ENCODE data around the gene ODAD3. TPM values are rescaled to one million over a fixed set of nuclear protein-coding genes. Genes with fewer than 3 reads are reported as not detected.
"Not testable (repeated sequence)": the region's sequence is repeated elsewhere in the genome, so short reads cannot be mapped to it uniquely, and the experiment has no call there.

The ODAD3 gene
- total RNA-seq, 1 donor from 2014 or later: 4.3 TPM

- no peak for DNase-seq
- H3K27me3 ChIP-seq (ENCODE audit: low read depth): no peaks in the 10 kb centered on the region
- intact Hi-C loops (cut with DNase I): no loop called here
- ATAC-seq: no peak
- TF ChIP-seq, protein P1, sequence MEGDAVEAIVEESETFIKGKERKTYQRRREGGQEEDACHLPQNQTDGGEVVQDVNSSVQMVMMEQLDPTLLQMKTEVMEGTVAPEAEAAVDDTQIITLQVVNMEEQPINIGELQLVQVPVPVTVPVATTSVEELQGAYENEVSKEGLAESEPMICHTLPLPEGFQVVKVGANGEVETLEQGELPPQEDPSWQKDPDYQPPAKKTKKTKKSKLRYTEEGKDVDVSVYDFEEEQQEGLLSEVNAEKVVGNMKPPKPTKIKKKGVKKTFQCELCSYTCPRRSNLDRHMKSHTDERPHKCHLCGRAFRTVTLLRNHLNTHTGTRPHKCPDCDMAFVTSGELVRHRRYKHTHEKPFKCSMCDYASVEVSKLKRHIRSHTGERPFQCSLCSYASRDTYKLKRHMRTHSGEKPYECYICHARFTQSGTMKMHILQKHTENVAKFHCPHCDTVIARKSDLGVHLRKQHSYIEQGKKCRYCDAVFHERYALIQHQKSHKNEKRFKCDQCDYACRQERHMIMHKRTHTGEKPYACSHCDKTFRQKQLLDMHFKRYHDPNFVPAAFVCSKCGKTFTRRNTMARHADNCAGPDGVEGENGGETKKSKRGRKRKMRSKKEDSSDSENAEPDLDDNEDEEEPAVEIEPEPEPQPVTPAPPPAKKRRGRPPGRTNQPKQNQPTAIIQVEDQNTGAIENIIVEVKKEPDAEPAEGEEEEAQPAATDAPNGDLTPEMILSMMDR (IDR thresholded peaks at IDR 0.05): no peak
- H3K36me3 ChIP-seq: peaks cover 68% of the 10 kb centered on the region
- no peak overlapping the region for H3K27ac ChIP-seq
- peaks cover 22% of the 10 kb centered on the region for H3K4me1 ChIP-seq
- no peaks in the 10 kb centered on the region for H3K9me3 ChIP-seq
- H3K4me3 ChIP-seq: no peak overlapping the region
Observed at GRCh38 chr19:11437955-11438354, 3.0 kb upstream of the ODAD3 start.

GRCh38 chr19:11435833-11436313 is 952 bp upstream of the ODAD3 start:
- intact Hi-C loops (cut with DNase I): no loop called here
- Histone ChIP-seq H3K9me3 (no peaks in the 10 kb centered on the region), H3K27ac (peak overlapping the region; percentile 87), H3K27me3 (ENCODE audit: low read depth) (no peaks in the 10 kb centered on the region), H3K4me1 (peaks cover 22% of the 10 kb centered on the region), H3K4me3 (peak overlapping the region; percentile 87), H3K36me3 (peaks cover 47% of the 10 kb centered on the region)
- ATAC-seq: no peak
- TF ChIP-seq, protein P1 (IDR thresholded peaks at IDR 0.05): no peak
- no peak for DNase-seq

GRCh38 chr19:11434703-11435056 is 241 bp downstream of the ODAD3 start:
- TF ChIP-seq, protein P1 (IDR thresholded peaks at IDR 0.05): no peak
- Histone ChIP-seq H3K27me3 (ENCODE audit: low read depth) (no peaks in the 10 kb centered on the region), H3K4me1 (peaks cover 22% of the 10 kb centered on the region), H3K27ac (peak overlapping the region; percentile 87), H3K9me3 (no peaks in the 10 kb centered on the region), H3K36me3 (peaks cover 35% of the 10 kb centered on the region), H3K4me3 (peak overlapping the region; percentile 87)
- ATAC-seq (peak; percentile 6 to 23), DNase-seq (no peak)
- intact Hi-C loops (cut with DNase I): no loop called here

- H3K4me3 ChIP-seq; H3K27ac ChIP-seq; H3K27me3 ChIP-seq (ENCODE audit: low read depth); DNase-seq; ATAC-seq; H3K9me3 ChIP-seq; intact Hi-C loops (cut with DNase I): not testable (repeated sequence)
- Histone ChIP-seq H3K36me3 (peaks cover 24% of the 10 kb centered on the region), H3K4me1 (peaks cover 22% of the 10 kb centered on the region)
Observed at GRCh38 chr19:11433526-11433925, 1.4 kb downstream of the ODAD3 start.

- Histone ChIP-seq H3K4me3 (no peak overlapping the region), H3K27me3 (ENCODE audit: low read depth) (peaks cover 17% of the 10 kb centered on the region), H3K36me3 (no peaks in the 10 kb centered on the region), H3K4me1 (peaks cover 16% of the 10 kb centered on the region), H3K9me3 (no peaks in the 10 kb centered on the region), H3K27ac (no peak overlapping the region)
- DNase-seq: no peak
- TF ChIP-seq, protein P1 (IDR thresholded peaks at IDR 0.05): no peak
- intact Hi-C loops (cut with DNase I): no loop called here
- ATAC-seq: no peak
Observed at GRCh38 chr19:11426656-11427055, 8.3 kb downstream of the ODAD3 start.

DNA sequence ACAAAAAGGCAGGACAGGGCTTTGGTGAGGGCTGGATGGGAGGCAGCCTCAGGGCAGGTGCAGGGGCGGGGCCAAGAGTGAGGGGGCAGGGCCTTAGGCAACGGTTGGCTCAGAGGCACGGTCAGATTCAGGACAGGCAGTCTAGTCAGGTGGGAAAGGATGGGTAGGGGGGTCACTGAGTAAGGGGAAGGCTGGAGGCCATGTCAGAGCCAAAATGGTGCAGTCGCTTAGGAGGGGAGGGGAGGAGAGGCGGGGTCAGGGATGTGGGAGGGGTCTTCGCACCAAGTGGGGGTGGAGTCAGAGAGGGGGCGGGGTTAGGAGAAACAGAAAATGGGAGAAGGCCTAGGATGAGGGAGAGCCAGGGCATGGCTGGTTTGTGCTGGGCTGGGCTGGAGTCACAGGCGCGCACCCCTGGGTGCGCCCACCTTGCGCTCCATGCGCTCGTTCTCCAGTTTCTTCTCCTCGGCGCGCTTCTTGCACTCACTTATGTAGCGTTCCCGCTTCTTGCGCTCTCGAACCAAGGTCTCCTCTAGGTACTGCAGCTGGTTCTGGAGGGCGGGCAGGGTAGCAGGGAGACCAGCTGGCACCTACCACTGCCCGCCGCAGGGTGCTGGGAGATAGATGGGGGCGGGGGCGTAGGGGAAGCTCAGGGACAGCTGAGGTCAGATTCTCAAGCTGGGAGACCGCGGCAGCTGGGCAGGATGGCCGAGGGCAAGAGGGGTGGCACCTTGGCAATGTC is 9.0 kb downstream of the ODAD3 start:
- Histone ChIP-seq H3K27me3 (ENCODE audit: low read depth) (peaks cover 22% of the 10 kb centered on the region), H3K27ac (no peak overlapping the region), H3K4me1 (peaks cover 24% of the 10 kb centered on the region), H3K36me3 (no peaks in the 10 kb centered on the region), H3K9me3 (no peaks in the 10 kb centered on the region), H3K4me3 (no peak overlapping the region)
- TF ChIP-seq, protein P1 (IDR thresholded peaks at IDR 0.05): no peak
- intact Hi-C loops (cut with DNase I): no loop called here
- no peak for ATAC-seq
- DNase-seq: no peak

All from lower lobe of right lung (tissue), 2 donors.